HEK293 (cell line): ENCODE measurements around the gene PASK.

Source experiments
- CTCF ChIA-PET: fragments of 350-600 bp; formaldehyde crosslinking; extraction: SDS; loops from one replicate; lab custom pipeline; 2021; ENCODE audit warnings: antibody characterized with exemption; lab: Yijun Ruan, JAX
- POLR2A ChIA-PET: fragments of 300-600 bp; formaldehyde crosslinking; extraction: SDS; loops from one replicate; lab custom pipeline; 2020; ENCODE audit warnings: antibody characterized with exemption, inconsistent platforms; lab: Yijun Ruan, JAX
- H3K27ac ChIP-seq: fragments of 200-500 bp; sonication (Bioruptor generic); 2 replicates; pipeline ENCODE4 v1.5.1; 2014; ENCODE audit warnings: low read depth, low read length, control low read depth, inconsistent platforms; ENCODE audit errors: extremely low read depth
- H3K36me3 ChIP-seq, 2 experiments: fragments of 200-500 bp in 1 of 2; sonication (Bioruptor generic) in 1 of 2; 1 replicate in 1 of 2; 2 replicates in 1 of 2; pipeline ENCODE4 v1.5.1; 2014 to 2017; ENCODE audit warnings: inconsistent platforms in 2 of 2, low read length in 2 of 2; ENCODE audit not compliant: control insufficient read depth in 2 of 2, insufficient read depth in 1 of 2
- H3K4me1 ChIP-seq: fragments of 200-500 bp; sonication (Bioruptor generic); 2 replicates; pipeline ENCODE4 v1.5.1; 2014; ENCODE audit warnings: mild to moderate bottlenecking, low read length, inconsistent platforms; ENCODE audit not compliant: control insufficient read depth, insufficient read depth
- H3K4me3 ChIP-seq: 2 replicates; pipeline ENCODE4 v1.5.1; 2011; ENCODE audit warnings: low read depth, mild to moderate bottlenecking, control low read depth, low read length, moderate library complexity
- H3K9me3 ChIP-seq: fragments of 200-500 bp; sonication (Bioruptor generic); 2 replicates; pipeline ENCODE4 v1.5.1; 2014; ENCODE audit warnings: low read depth, low read length, inconsistent platforms; ENCODE audit not compliant: control insufficient read depth, insufficient read depth
- AEBP2 ChIP-seq: fragments of 450-650 bp; formaldehyde crosslinking; IDR thresholded peaks from 2 replicates; pipeline ENCODE4 v1.5.1; 2016; ENCODE audit warnings: missing biosample characterization, missing genetic modification characterization, borderline replicate concordance
- ATF2 ChIP-seq: fragments of 450-650 bp; formaldehyde crosslinking; IDR thresholded peaks from 2 replicates; pipeline ENCODE4 v1.5.1; 2016; ENCODE audit warnings: missing biosample characterization, missing genetic modification characterization, low read depth
- GLIS2 ChIP-seq: fragments of 450-650 bp; formaldehyde crosslinking; IDR thresholded peaks from 2 replicates; pipeline ENCODE4 v1.5.1; 2016; ENCODE audit warnings: missing biosample characterization, missing genetic modification characterization
- PRDM1 ChIP-seq: fragments of 450-650 bp; formaldehyde crosslinking; IDR thresholded peaks from 2 replicates; pipeline ENCODE4; 2016; ENCODE audit warnings: missing biosample characterization, missing genetic modification characterization
- PRDM4 ChIP-seq: fragments of 450-650 bp; formaldehyde crosslinking; IDR thresholded peaks from 2 replicates; pipeline ENCODE4 v1.5.1; 2017; ENCODE audit warnings: missing biosample characterization, missing genetic modification characterization
- ZBTB20 ChIP-seq: fragments of 450-650 bp; formaldehyde crosslinking; IDR thresholded peaks from 2 replicates; pipeline ENCODE4 v1.5.1; 2016; ENCODE audit warnings: missing biosample characterization, missing genetic modification characterization
- ZBTB44 ChIP-seq: fragments of 450-650 bp; IDR thresholded peaks from 2 replicates; pipeline ENCODE4 v1.5.1; 2018; ENCODE audit warnings: missing biosample characterization, mild to moderate bottlenecking, missing genetic modification characterization
- ZNF140 ChIP-seq: fragments of 450-650 bp; formaldehyde crosslinking; IDR thresholded peaks from 2 replicates; pipeline ENCODE4 v1.5.1; 2016; ENCODE audit warnings: missing biosample characterization, missing genetic modification characterization
- ZNF214 ChIP-seq: fragments of 450-650 bp; formaldehyde crosslinking; IDR thresholded peaks from 2 replicates; pipeline ENCODE4 v1.5.1; 2017; ENCODE audit warnings: missing biosample characterization, mild to moderate bottlenecking, missing genetic modification characterization, borderline replicate concordance
- ZNF274 ChIP-seq, 2 experiments: fragments of 200-500 bp in 1 of 2; fragments of 450-650 bp in 1 of 2; sonication (Bioruptor generic) in 1 of 2; formaldehyde crosslinking in 1 of 2; IDR thresholded peaks; 2 replicates each; pipeline versions ENCODE4 v1.5.1 to v1.6.1; 2014 to 2016; ENCODE audit warnings: borderline replicate concordance in 1 of 2, inconsistent platforms in 1 of 2, low read length in 1 of 2, missing biosample characterization in 1 of 2, missing genetic modification characterization in 1 of 2
- ZNF292 ChIP-seq: fragments of 450-650 bp; formaldehyde crosslinking; IDR thresholded peaks from 2 replicates; pipeline ENCODE4 v1.5.1; 2016; ENCODE audit warnings: low read depth, missing biosample characterization, missing genetic modification characterization, borderline replicate concordance
- ZNF350 ChIP-seq: fragments of 450-650 bp; formaldehyde crosslinking; IDR thresholded peaks from 2 replicates; pipeline ENCODE4 v1.5.0; 2017; ENCODE audit warnings: missing biosample characterization, mild to moderate bottlenecking, missing genetic modification characterization
- ZNF362 ChIP-seq: fragments of 450-650 bp; formaldehyde crosslinking; IDR thresholded peaks from 2 replicates; pipeline ENCODE4 v1.5.1; 2016; ENCODE audit warnings: missing biosample characterization, missing genetic modification characterization
- ZNF488 ChIP-seq: fragments of 450-650 bp; formaldehyde crosslinking; IDR thresholded peaks from 2 replicates; pipeline ENCODE4 v1.5.1; 2016; ENCODE audit warnings: missing biosample characterization, missing genetic modification characterization
- ZNF514 ChIP-seq: fragments of 450-650 bp; formaldehyde crosslinking; IDR thresholded peaks from 2 replicates; pipeline ENCODE4 v1.5.1; 2016; ENCODE audit warnings: missing biosample characterization, missing genetic modification characterization
- ZNF585B ChIP-seq: fragments of 450-650 bp; formaldehyde crosslinking; IDR thresholded peaks from 2 replicates; pipeline ENCODE4 v1.5.1; 2016; ENCODE audit warnings: missing biosample characterization, missing genetic modification characterization
- ZNF624 ChIP-seq: fragments of 450-650 bp; formaldehyde crosslinking; IDR thresholded peaks from 2 replicates; pipeline ENCODE4 v1.5.1; 2017; ENCODE audit warnings: missing biosample characterization, missing genetic modification characterization
- ZNF639 ChIP-seq: fragments of 450-650 bp; formaldehyde crosslinking; IDR thresholded peaks from 2 replicates; pipeline ENCODE4 v1.5.1; 2016; ENCODE audit warnings: missing biosample characterization, missing genetic modification characterization
- ZNF658 ChIP-seq: fragments of 450-650 bp; formaldehyde crosslinking; IDR thresholded peaks from 2 replicates; pipeline ENCODE4; 2016; ENCODE audit warnings: missing biosample characterization, missing genetic modification characterization
- ZNF707 ChIP-seq: fragments of 450-650 bp; formaldehyde crosslinking; IDR thresholded peaks from 2 replicates; pipeline ENCODE4 v1.5.1; 2016; ENCODE audit warnings: missing biosample characterization, missing genetic modification characterization
- ZNF776 ChIP-seq: fragments of 450-650 bp; formaldehyde crosslinking; IDR thresholded peaks from 2 replicates; pipeline ENCODE4 v1.5.0; 2017; ENCODE audit warnings: missing biosample characterization, missing genetic modification characterization, borderline replicate concordance
- ZSCAN4 ChIP-seq: fragments of 450-650 bp; formaldehyde crosslinking; IDR thresholded peaks from 2 replicates; pipeline ENCODE4 v1.5.1; 2017; ENCODE audit warnings: missing biosample characterization, missing genetic modification characterization

PASK gene

GRCh38 chr2:241133436-241133820 is 15.8 kb downstream of the PASK start (continued):
- TF ChIP-seq ZBTB44 (tag by site-specific recombination) (no peak), ZNF214 (no peak), AEBP2 (no peak)

GRCh38 chr2:241132538-241133435 is 16.5 kb downstream of the PASK start:
- Histone ChIP-seq H3K36me3 (peaks cover 0 to 81% of the 10 kb centered on the region in 2 experiments; a peak in 2 of 3 replicates), H3K9me3 (no peaks in the 10 kb centered on the region), H3K4me1 (no peaks in the 10 kb centered on the region), H3K4me3 (no peak overlapping the region), H3K27ac (no peak overlapping the region)
- POLR2A ChIA-PET: no interaction called here
- no peak for TF ChIP-seq ZNF514 (tag by site-specific recombination)
- TF ChIP-seq ZNF274 (IDR thresholded peaks at IDR 0.05; ENCODE audit: low read length): no peak
- TF ChIP-seq ZNF274 (tag by site-specific recombination; IDR thresholded peaks at IDR 0.05; ENCODE audit: borderline replicate concordance): no peak
- TF ChIP-seq ZNF776 (tag by site-specific recombination): no peak
- no peak for TF ChIP-seq PRDM4 (tag by site-specific recombination)
- TF ChIP-seq ZNF624: no peak
- no peak for TF ChIP-seq ZSCAN4 (tag by site-specific recombination)
- no peak for TF ChIP-seq ZNF488
- TF ChIP-seq ZNF140 (tag by site-specific recombination): no peak
- TF ChIP-seq ZNF362 (tag by site-specific recombination): no peak
- no peak for TF ChIP-seq ZBTB20
- no peak for TF ChIP-seq ZNF350 (tag by site-specific recombination)
- no peak for TF ChIP-seq ZNF585B (tag by site-specific recombination)
- TF ChIP-seq PRDM1 (tag by site-specific recombination): no peak
- no peak for TF ChIP-seq ZNF658 (tag by site-specific recombination)
- TF ChIP-seq ATF2 (tag by site-specific recombination): no peak
- TF ChIP-seq ZNF707 (tag by site-specific recombination): no peak
- TF ChIP-seq ZNF292 (tag by site-specific recombination): no peak
- no peak for TF ChIP-seq GLIS2 (tag by site-specific recombination)
- no peak for TF ChIP-seq ZNF639 (tag by site-specific recombination)
- CTCF ChIA-PET: no interaction called here
